ENCODE data around the gene MYO1H.

- TF ChIP-seq CTCF (IDR thresholded peaks at IDR 0.05) (no peak), ZFX (IDR thresholded peaks at IDR 0.05; ENCODE audit: borderline replicate concordance) (no peak)
Observed at GRCh38 chr12:109305547-109305946, 42.2 kb upstream of the MYO1H start.
